Activated B cell treated with CpG ODN at 0.5 μM for 24 hours (primary cell): ENCODE data around the gene PDPK1. TPM values are rescaled to one million over a fixed set of nuclear protein-coding genes. Genes with fewer than 3 reads are reported as not detected.
"Not testable (repeated sequence)": the region's sequence is repeated elsewhere in the genome, so short reads cannot be mapped to it uniquely, and the experiment has no call there.

ENCODE experiments used
- ATAC-seq: fragments of 200-7000 bp; cut with Tn5 transposase; one replicate; pipeline ENCODE4 v1.10.0; 2021; ENCODE audit warnings: low read depth, mild to moderate bottlenecking, moderate library complexity
- CTCF ChIA-PET: fragments of 350-600 bp; sonication (Branson Sonifier 250); formaldehyde crosslinking; loops from one replicate; lab custom pipeline; 2021; ENCODE audit warnings: antibody characterized with exemption; lab: Charles Lee
- POLR2A ChIA-PET: fragments of 350-600 bp; sonication (Branson Sonifier 250); formaldehyde crosslinking; loops from one replicate; lab custom pipeline; 2021; ENCODE audit warnings: antibody characterized with exemption; lab: Charles Lee
- DNase-seq: peaks from one replicate; pipeline ENCODE4 v3.0.0; 2022
- H3K27ac Mint-ChIP-seq: one replicate; pipeline ENCODE4 v1.8.0; 2020; ENCODE audit warnings: mixed read lengths
- H3K27me3 Mint-ChIP-seq: one replicate; pipeline ENCODE4 v1.8.0; 2021; ENCODE audit warnings: mixed read lengths
- H3K36me3 Mint-ChIP-seq: one replicate; pipeline ENCODE4 v1.8.0; 2021; ENCODE audit warnings: low read depth, mixed read lengths
- H3K4me1 Mint-ChIP-seq: one replicate; pipeline ENCODE4 v1.8.0; 2021; ENCODE audit warnings: mixed read lengths
- H3K4me3 Mint-ChIP-seq: one replicate; pipeline ENCODE4 v1.8.0; 2020; ENCODE audit warnings: mild to moderate bottlenecking, mixed read lengths
- H3K9me3 Mint-ChIP-seq: one replicate; pipeline ENCODE4 v1.8.0; 2020; ENCODE audit warnings: mixed read lengths
- intact Hi-C: fragments of 100-400 bp; cut with micrococcal nuclease; formaldehyde crosslinking; loops from one replicate; pipeline ENCODE4 v1.15.1; 2024
- total RNA-seq: library from RNA; stranded (reverse); gene quantifications from 2 replicates; pipeline ENCODE4 v1.2.3, GENCODE V29; 2022

The PDPK1 gene
- total RNA-seq, 1 donor from 2014 or later, result 62.0 TPM

GRCh38 chr16:2560131-2560797 lies 22.4 kb downstream of the PDPK1 start:
- CTCF ChIA-PET, H3K9me3 Mint-ChIP-seq, POLR2A ChIA-PET, H3K36me3 Mint-ChIP-seq, H3K27me3 Mint-ChIP-seq, H3K4me3 Mint-ChIP-seq, H3K27ac Mint-ChIP-seq, intact Hi-C loops, H3K4me1 Mint-ChIP-seq: not testable (repeated sequence)
- ATAC-seq (peak; percentile 74), DNase-seq (peak; percentile 50)

GRCh38 chr16:2560798-2561133 lies 22.9 kb downstream of the PDPK1 start:
- POLR2A ChIA-PET, CTCF ChIA-PET, H3K36me3 Mint-ChIP-seq, H3K9me3 Mint-ChIP-seq, intact Hi-C loops, H3K4me1 Mint-ChIP-seq, H3K27ac Mint-ChIP-seq, H3K4me3 Mint-ChIP-seq, H3K27me3 Mint-ChIP-seq: not testable (repeated sequence)
- DNase-seq (peak; percentile 62), ATAC-seq (peak; percentile 84)

- POLR2A ChIA-PET, H3K4me1 Mint-ChIP-seq, H3K9me3 Mint-ChIP-seq: not testable (repeated sequence)
These were observed 29.7 kb downstream of the PDPK1 start for GRCh38 chr16:2567506-2567905.

GRCh38 chr16:2568573-2568972 lies 30.8 kb downstream of the PDPK1 start:
- DNase-seq, H3K9me3 Mint-ChIP-seq, H3K4me3 Mint-ChIP-seq, H3K36me3 Mint-ChIP-seq, intact Hi-C loops, H3K4me1 Mint-ChIP-seq, POLR2A ChIA-PET, H3K27ac Mint-ChIP-seq, H3K27me3 Mint-ChIP-seq, ATAC-seq, CTCF ChIA-PET: not testable (repeated sequence)

More at GRCh38 chr16:2567506-2567905, 29.7 kb downstream of the PDPK1 start:
- H3K27me3 Mint-ChIP-seq, intact Hi-C loops, DNase-seq, H3K4me3 Mint-ChIP-seq, H3K36me3 Mint-ChIP-seq, H3K27ac Mint-ChIP-seq, ATAC-seq, CTCF ChIA-PET: not testable (repeated sequence)

- peak; percentile 83 for ATAC-seq
- H3K9me3 Mint-ChIP-seq, POLR2A ChIA-PET, H3K4me1 Mint-ChIP-seq, CTCF ChIA-PET, intact Hi-C loops, H3K27ac Mint-ChIP-seq, H3K4me3 Mint-ChIP-seq, H3K27me3 Mint-ChIP-seq, DNase-seq, H3K36me3 Mint-ChIP-seq: not testable (repeated sequence)
These were observed 34.9 kb downstream of the PDPK1 start for GRCh38 chr16:2572704-2573103.

GRCh38 chr16:2575839-2576238 lies 38.0 kb downstream of the PDPK1 start:
- H3K27me3 Mint-ChIP-seq, H3K9me3 Mint-ChIP-seq, CTCF ChIA-PET, H3K4me1 Mint-ChIP-seq, H3K4me3 Mint-ChIP-seq, DNase-seq, H3K36me3 Mint-ChIP-seq, H3K27ac Mint-ChIP-seq, intact Hi-C loops, ATAC-seq, POLR2A ChIA-PET: not testable (repeated sequence)

GRCh38 chr16:2577044-2577443 lies 39.2 kb downstream of the PDPK1 start:
- intact Hi-C loops, POLR2A ChIA-PET, H3K36me3 Mint-ChIP-seq, H3K9me3 Mint-ChIP-seq, ATAC-seq, H3K27ac Mint-ChIP-seq, H3K4me3 Mint-ChIP-seq, H3K27me3 Mint-ChIP-seq, H3K4me1 Mint-ChIP-seq, DNase-seq, CTCF ChIA-PET: not testable (repeated sequence)

- POLR2A ChIA-PET, intact Hi-C loops, DNase-seq, CTCF ChIA-PET, H3K9me3 Mint-ChIP-seq, H3K27me3 Mint-ChIP-seq, H3K4me3 Mint-ChIP-seq, H3K4me1 Mint-ChIP-seq, H3K27ac Mint-ChIP-seq, ATAC-seq, H3K36me3 Mint-ChIP-seq: not testable (repeated sequence)
These were observed 41.1 kb downstream of the PDPK1 start for GRCh38 chr16:2578905-2579304.

GRCh38 chr16:2580143-2580542 lies 42.3 kb downstream of the PDPK1 start:
- peak; percentile 70 for ATAC-seq
- H3K27me3 Mint-ChIP-seq, H3K36me3 Mint-ChIP-seq, DNase-seq, CTCF ChIA-PET, H3K4me3 Mint-ChIP-seq, H3K4me1 Mint-ChIP-seq, POLR2A ChIA-PET, H3K27ac Mint-ChIP-seq, intact Hi-C loops, H3K9me3 Mint-ChIP-seq: not testable (repeated sequence)

GRCh38 chr16:2580818-2581217 lies 43.0 kb downstream of the PDPK1 start:
- H3K4me1 Mint-ChIP-seq, H3K9me3 Mint-ChIP-seq, H3K27ac Mint-ChIP-seq, intact Hi-C loops, CTCF ChIA-PET, H3K36me3 Mint-ChIP-seq, POLR2A ChIA-PET, H3K27me3 Mint-ChIP-seq, DNase-seq, H3K4me3 Mint-ChIP-seq, ATAC-seq: not testable (repeated sequence)
